Stimulated activated CD4-positive, alpha-beta T cell treated with anti-CD3 and anti-CD28 coated beads, Interleukin-4, amount 100 ng/mL, for 48 hours (primary cell): Measurements from ENCODE around the gene PRELID3B.

Experiments used
- DNase-seq, 2 donors: peaks; one replicate each; pipeline ENCODE4 v3.0.0-alpha.2; 2020; ENCODE audit warnings: low read depth in 2 of 2

PRELID3B gene

DNA sequence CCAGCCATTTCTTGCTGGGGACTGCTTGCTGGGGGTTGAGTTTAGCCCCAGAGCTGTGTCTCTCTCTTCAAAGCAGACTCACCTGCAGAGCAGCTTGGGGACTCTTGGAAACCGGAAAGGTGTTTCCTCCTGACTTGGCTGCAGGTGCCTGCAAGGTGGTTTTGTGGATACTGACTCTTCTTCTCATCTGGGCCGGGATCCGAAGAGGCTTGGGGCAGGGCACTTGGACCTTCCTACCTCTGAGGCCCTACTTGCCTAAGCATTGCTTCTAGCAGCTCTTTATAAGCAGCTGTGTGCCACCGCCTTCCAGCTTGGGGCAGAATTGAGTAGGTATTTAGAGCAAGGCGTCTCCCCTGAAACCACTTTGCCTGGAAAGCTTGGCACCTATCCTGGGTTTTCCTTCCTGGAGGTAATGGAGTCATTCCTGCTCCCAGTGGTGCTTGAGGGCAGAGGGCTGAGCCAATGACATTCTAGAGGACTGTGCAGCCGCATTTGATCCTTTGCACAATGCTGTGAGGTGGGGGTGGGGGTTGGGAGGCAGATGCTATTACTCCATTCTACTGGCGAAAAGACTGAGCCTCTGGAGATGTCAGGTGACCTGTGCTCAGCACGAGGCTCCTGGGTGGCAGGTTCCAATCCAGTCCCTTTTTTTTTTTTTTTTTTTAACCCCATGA lies 32.1 kb downstream of the PRELID3B start:
- no peak for DNase-seq

DNA sequence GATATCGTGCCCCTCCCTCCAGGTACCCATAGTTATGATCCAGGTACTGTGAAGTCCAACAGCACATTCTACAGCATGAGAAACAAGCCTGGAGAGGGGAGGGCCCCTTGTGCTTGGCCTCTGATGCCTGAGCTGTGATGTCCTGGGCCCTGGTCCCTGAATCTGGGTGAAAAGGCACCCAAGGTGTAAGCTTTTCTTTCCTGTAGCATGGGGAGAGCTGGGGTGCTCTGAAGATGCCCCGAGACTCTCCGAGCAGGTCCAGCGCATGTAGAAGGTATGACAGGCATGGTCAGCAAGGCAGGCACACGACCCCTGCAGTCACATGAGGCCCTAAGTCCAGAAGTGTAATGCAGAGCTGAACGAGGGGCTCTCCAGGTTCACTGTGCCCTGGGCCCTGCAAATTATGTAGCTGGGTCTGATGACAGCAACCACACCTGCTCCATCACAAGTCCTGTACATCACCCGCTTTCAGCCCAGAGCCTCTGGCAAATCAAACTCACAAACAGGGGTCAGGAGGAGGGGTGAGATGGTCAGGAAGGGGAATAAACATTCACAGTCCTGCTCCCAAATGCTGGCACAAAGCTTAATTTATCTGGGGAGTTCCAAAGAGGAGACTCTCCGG lies 33.8 kb downstream of the PRELID3B start:
- no peak for DNase-seq

DNA sequence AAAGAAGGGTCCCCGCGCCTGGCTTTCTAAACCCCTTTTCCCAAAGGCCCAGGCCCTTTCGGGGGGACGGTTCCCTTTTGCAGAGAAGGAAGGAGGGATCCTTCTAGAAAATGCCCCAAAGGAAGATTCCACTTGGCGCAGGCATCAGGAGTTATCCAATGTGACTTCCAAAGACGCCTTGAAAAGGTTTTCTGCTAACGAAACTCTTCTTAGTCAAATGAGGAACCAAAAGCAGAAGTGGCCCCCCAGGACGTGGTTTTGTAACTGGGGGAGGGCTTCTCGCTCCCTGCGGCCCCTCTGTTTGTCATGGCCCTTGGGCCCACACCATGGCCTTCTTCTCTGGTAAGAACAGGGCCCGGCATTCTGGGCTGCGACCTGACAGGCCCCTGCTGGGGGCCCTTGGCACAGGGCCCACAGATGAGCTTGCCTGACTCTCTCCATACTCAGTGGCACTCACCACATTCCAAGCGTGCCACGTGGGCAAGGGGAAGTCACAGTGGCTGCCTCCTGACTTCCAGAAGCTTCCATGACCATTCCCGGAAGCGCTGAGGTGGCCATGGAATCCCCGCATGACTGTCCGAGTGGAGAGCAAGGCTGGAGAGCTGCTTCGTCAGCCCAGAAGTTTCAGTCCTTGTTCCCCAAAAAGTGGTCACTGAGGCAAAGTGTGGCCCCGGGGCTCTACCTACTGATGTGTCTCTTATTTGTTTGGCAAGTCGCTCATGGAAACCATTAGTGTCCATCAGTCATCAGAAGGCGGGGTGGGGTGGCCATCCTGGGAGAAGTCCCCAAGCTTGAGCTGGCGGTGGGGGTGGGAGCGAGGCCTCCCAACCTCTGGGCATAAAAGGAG lies 34.7 kb downstream of the PRELID3B start:
- DNase-seq = no peak

DNA sequence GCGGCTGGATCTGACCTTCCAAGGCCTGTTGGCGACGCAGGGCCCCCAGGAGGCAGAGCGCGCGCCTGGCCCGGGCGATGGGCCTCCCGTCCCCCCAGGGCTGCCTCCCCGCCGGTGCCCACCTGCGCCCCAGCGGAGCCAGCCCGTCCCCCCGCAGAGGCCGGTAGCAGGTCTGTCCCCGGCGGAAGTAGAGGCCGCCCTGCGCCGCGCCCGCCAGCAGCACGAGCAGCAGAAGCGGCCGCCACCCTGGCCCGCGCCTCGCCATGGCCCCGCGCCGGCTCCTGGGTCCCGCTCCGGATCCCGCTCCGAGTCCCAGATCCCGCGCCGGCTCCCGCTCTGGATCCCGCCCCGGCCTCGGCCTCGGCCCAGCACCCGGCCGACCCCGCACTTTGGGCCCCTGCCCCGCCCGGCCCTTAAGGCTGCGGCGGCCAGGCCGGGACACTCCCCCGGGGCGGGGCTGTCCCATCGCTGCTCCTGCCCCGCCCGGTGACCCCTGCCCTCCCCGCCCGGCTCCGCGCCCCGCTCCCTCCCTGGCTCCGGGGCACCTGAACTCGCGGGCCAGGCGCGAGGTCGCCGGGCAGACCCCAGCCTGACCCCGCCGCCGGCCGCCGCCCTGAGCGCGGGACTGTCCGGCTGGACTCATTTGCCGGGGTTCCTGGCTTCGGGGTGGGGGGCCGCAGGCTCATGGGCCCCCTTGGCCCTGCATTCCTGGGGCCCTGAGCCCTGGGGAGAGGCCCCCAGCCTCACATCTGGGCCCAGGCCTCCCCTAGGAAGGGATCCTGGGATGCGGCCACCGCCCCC lies 35.5 kb downstream of the PRELID3B start, which contains the start of gene CTSZ:
CTSZ (minus strand) TSS at position 391 of the 801 bp plus-strand sequence; CDS start at position 265, 126 bp downstream.
- DNase-seq = peak; percentile 31 to 49

DNA sequence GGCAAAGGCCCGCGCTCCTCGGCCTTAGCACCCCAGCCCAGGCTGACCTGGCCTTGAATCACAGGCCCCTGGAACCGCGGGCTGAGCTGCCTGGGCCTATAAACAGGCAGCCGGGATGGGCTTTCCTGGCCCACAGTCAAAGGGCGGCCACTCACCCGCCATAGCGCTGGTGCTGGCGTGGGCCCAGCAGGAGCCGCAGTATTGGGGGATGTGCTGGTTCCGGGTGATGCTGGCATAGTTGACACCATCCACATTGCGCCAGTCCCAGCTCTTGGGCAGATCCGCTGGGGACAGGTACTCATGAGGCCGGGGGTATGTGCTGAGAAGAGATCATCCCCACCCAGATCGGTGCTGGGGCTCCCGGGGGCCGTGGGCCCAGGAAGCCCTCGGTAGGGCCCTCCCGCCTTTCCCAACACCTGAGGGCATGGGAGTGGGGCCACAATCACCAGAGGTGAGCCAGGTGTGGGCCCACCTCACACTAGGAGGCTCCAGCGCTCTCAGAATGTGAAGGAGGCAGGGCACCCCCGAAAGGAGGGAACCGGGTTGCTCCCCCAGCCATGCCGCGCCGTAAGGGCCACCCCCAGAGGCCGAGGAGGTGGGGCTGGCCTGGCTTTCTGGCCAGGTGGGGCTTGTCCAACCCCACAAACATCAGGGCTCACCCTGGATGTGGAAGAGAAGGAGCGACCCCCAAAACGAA lies 36.3 kb downstream of the PRELID3B start:
- DNase-seq = no peak

DNA sequence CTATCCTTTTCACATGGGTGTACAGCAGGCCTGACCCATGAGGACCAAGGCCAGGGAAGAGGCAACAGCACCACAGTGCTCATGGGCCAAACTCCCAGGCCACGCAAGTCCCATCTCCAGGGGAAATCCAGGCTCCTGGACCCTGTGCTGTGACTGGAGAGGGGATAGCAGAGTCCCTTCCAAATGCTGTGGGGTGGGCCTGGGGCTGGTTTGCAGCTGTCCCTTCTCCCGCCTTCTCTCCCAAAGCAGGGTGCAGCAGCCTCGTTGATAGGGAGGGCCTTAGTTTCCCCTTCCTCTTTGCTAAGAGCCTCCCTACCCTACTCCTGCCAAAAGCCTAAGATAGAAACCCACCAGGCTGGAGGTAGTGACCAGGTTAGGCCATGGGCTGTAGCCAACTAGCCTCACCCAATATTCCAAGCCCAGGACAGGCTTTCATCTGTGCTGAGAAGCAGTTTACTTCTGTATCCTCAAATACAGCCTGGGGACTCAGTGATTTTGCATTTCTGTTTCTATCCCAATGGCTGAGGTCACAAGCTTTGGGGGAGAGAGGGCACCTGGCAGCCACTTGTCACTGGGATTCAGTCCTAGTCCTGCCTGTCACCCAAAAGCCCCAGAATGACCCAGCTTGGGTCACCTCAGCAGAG lies 36.9 kb downstream of the PRELID3B start:
- DNase-seq = no peak

DNA sequence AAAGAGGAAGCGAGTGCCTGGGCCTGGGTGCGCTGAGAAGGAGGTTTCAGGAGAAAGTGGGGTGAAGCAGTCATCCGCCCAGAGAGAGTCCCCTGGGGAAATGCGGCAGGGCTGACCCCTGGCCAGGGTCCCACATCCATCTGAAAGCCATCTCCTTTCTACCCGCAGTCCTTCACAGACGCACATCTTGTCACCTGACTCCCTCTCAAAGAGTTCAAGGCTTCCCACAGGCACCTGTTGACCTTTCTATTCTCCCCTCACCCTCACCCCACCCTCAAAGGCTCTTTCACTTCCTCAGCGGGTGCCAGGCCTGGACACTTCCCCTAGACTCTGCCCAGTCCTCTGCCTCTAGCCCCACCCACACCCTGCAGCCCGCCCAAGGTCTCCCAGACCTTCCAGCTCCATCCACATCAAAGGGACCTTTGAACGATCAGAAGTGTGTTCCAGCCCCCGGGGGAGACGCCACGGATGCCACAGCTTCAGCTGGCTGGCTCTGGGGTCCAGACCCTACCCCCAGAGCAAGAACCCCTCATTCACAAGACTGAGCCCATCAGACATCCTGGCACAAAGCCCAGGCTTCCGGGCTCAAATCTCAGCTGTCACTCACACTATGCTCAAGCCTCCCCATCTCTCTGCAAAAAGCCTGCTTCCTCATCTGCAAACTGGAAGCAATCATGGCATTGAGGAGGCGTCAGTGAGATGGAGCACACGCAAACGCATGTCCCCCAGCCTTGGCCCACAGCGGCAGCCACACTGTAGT lies 37.6 kb downstream of the PRELID3B start:
- peak in 1 of 2 donors; percentile 29 for DNase-seq

DNA sequence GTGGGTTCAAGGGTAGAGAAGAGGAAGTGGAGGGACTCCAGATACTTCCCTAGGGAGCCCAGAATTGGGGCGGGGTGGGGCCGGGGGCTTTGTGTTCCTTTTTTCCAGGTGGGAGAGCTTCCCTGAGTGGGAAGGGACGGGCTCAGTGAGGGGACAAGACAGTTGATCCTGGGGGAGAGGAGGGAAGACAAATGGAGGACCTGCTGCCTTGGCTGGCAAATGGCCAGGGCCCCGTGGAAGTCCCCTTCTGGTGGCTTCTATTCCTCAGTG lies 38.2 kb downstream of the PRELID3B start:
- DNase-seq = peak in 1 of 2 donors; percentile 38

DNA sequence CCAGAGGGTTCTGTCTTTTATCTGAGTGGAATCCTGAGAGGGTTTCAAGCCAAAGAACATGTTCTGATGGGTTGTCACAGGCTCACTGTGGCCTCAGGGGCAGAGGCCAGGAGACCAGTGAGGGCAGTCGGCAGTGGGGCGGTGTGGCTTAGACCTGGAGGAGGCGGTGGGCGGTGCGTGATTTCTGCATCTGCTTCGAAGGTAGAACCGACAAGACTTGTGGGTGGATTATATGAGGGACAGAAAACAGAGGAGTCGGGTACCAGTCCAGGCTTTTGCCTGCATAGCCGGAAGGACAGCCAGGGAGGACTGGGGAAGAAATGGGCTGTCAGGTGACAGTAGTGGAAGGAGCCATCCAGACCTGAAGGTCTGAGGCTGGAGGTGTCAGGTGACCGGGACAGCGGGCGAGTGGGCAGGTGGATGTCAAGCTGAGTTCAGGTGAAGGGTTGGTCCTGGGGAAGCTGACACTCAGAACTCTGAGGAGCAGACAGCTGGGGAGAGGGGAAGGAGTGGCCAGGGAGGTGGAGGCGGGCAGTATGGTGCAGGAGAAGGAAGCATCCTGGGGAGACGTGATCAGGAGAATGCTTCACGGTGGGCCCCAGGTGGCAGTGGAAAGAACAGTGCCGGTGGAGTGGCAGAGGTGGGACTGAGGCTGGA lies 38.6 kb downstream of the PRELID3B start:
- DNase-seq = no peak

DNA sequence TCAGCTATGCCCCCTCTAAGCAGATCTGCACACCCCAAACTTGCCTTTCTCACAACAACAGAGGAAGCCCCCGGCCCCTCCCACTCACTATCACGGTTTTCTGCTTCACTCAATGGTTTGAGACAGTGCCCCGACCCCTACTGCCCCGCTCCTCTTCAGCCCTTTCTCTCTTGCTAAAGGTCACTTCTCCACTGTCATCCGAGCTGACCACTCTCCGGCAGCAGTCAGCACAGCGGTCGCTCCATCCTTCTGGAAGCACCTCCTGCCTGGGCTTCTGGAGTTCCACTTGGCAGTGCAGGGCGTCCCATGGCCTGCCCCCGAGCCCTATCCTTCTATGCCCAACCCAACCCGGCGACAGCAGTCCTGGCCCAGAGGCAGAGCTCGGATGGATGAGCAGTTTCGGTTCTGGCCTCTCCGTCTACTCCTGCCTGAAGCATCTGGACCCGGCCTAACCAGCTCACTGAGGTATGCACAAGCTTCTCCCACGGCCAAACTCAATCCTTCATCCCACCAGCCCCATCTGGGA lies 39.6 kb downstream of the PRELID3B start:
- DNase-seq = no peak

DNA sequence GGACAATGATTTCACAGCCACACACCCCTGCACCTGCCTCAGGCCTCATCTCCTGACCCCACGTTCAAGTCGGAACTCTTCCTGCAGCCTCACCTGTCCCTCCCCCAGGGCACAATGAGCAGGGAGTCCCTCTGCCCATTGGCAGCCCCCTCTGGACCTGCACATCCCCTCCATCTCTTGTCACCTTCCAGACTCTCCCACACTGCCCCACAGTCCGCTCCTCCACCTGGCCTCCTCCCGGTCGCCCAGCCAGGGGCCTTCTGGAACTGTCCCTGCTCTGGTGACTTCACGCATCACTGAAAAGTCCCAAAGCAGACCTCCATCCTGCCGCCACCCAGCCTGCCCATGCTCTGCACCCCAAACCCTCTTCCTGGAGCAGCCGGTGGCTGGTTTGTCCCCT lies 40.2 kb downstream of the PRELID3B start:
- DNase-seq = no peak

DNA sequence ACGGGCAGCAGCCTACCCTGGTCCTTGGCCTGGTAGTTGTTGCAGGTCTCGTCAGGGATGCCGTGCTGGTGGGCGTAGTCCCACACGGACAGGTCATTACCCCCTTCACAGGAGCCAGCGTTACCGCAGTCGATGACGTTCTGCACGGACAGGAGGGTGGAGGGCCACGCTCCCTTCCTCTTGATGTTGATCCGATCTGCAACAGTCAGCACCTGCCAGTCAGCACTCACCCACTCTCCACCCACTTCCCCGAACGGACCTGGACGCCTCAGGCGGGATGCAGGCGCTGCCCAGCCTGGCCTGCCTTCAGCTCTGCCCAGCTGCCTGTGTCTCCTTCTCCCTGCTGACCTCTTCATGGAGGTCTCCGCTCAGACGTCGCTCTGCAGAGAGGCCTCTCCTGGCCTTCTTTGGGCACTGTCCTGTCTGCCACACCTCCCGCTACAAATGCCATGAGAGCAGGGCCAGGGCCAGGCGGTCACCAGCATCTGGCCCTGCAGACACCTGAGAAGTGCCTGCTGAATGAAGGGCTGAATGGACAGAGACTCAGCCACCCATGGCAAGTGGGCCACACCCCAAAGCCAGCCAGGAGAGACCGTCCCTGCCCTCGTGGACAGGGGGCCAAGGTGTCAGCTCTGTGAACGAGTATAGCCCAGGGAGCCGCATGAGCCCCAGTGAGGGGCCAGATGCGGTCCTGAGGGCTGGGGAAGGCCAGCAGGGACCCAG lies 41.0 kb downstream of the PRELID3B start:
- DNase-seq = no peak

DNA sequence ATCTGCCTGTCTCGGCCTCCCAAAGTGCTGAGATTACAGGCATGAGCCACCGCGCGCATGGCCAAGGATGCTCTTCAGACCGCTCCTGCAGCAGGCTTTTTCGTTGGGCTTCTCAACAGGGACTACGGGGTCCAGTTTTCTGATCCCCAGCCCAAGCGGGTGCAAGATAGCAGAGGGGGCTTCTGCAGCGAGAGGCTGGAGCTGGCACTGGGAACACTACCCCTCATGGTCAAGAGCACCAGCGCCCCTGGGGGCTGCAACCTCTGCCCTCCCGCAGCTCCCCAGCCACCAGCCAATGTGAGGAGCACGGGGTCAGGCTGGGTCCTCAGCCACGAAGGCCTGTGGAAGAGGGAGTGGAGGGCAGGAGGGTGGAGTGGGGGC lies 41.5 kb downstream of the PRELID3B start:
- no peak for DNase-seq

DNA sequence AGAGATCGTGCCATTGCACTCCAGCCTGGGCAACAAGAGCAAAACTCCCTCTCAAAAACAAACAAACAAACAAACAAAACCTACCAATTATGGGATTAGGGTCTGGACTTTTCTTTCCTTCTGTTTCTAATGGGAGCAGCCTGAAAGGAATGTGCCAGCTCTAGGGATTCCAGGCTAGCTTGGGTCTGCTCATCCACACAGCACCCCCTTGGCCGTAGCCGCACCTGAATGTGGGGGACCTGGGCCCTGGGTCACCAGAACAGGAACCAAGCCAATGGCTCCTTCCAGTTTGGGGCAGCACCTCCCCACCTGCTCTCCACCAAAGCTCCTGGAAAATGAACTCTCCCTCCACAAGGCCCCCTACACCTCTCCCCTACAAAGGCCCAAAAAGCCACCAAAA lies 42.3 kb downstream of the PRELID3B start:
- DNase-seq = no peak

DNA sequence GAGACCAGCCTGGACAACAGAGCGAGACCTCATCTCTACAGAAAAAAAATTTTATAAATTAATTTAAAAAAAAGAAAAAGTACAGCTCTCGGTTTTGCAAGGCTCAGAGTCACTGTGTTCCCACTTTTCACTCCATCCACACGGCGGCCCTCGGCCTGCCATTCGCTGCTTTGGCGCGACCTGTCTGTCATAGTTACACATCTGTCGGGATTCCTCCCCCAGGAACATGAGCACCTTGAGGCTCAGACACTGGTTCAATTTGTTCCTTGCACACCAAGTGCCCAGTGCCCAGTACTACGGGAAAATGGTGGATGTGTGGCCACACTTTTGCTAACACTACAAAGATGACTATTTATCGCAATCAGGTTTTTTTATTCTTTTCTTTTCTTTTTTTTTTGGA lies 43.9 kb downstream of the PRELID3B start:
- no peak for DNase-seq

DNA sequence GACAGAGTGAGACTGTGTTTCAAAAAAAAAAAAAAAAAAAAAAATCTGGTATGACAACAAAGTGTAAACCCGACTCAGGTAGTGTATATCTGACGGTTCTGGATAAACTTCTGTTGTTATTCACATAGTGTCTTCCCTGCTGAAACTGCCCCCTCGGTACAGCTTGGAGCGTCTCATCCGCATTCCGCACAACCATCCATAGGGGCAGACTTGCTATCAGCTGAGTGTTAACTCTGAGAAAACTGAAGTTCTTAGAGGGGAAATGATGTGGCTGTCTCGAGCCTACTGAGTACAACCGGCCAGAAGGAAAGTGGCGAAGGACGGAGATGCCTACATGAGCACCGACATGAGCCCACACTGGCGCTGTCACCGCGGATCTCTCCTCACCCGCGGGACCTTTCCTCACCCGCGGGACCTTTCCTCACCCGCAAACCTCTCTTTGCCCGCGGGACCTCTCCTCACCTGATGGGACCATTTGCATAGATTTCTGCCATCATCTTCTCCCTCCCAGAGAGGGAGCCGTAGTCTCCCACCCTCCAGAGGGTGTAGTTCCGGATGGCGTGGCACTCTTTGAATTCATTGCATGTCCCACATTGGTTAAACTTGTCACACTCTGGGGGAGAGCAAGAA lies 45.3 kb downstream of the PRELID3B start:
- no peak for DNase-seq

DNA sequence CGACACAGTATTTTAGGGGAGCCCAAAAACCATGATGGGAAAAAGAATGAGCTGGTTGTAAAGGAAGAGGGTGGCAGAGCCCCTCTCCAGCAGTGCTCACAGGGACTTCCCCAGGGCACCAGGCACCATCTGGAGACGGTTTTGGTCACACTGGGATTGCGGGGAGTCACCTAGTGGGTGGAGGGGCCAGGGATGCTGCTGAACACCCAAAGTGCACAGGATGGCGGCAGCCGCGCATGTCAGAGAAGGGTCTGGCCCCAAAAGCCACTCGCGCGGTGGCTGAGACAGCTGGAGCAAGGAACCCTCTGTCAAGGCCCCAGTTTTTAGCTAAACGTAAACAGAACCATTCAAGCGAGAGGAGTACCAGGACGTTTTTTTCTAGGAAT lies 46.4 kb downstream of the PRELID3B start:
- DNase-seq = no peak

DNA sequence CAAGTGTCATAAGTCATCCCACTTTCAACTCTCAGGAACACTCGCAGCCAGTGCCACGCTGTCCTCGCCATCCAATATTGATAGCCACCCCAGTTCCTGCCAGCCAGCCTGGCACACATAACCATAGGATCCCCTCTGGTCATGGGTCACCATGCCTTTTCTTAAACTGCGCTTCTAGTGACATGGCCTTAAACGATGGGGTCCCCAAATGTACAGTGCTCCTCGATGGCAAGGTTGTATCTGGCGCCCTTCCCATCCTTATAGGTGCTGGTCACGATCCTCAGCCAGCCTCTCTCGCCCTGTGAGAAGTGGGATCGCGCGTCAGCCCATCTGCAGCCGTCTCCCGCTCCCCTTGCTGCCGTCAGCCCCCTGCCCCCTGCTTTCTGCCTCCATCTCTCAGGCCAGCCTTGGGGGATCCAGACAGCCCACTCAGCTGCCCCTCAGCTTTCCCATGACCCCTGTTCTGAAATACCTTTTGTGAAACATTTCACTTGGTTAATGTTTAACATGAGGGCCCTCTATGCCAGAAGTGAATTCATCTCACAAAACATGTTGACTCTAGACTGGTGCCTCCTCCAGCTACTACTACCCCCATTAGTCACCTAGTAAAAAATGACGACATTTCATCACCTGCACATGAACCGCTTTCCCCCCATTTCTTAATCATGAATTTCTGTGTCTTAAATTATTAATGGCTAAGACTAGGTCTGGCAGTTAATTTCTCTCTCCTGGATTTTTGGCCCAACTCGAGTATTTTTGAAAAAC lies 46.9 kb downstream of the PRELID3B start:
- DNase-seq = no peak
